Peyer's patch (tissue), 4 donors: Measurements from ENCODE around the gene PTAFR. TPM values are rescaled to one million over a fixed set of nuclear protein-coding genes. Genes with fewer than 3 reads are reported as not detected.
A peak's percentile ranks its signal among the peaks of the same experiment; 100 is the strongest.

Experiments
- DNase-seq, 3 donors: peaks; one replicate each; pipeline ENCODE4 v3.0.0-alpha.2; 2017 to 2019
- H3K27ac ChIP-seq, 4 donors: fragments of 200-600 bp; sonication (generic); one replicate each; pipeline ENCODE4 v1.5.1; 2016 to 2019
- H3K27me3 ChIP-seq, 2 donors: fragments of 200-600 bp; sonication (generic); one replicate each; pipeline ENCODE4 v1.5.1; 2019
- H3K36me3 ChIP-seq, 3 donors: fragments of 200-600 bp; sonication (generic); one replicate each; pipeline ENCODE4 v1.5.1; 2016 to 2019
- H3K4me1 ChIP-seq, 4 donors: fragments of 200-600 bp; sonication (generic); one replicate each; pipeline ENCODE4 v1.5.1; 2016 to 2019
- H3K4me3 ChIP-seq, 4 donors: fragments of 200-600 bp; sonication (generic); 1 replicate in 3 of 4; 2 replicates in 1 of 4; pipeline ENCODE4 v1.5.1; 2016 to 2019; ENCODE audit warnings: mild to moderate bottlenecking in 1 of 4
- H3K9me3 ChIP-seq, 4 donors: fragments of 200-600 bp; sonication (generic); one replicate each; pipeline ENCODE4 v1.5.1; 2016 to 2019; ENCODE audit warnings: mild to moderate bottlenecking in 1 of 4
- POLR2A ChIP-seq, 2 donors: fragments of 450-650 bp; IDR thresholded peaks; one replicate each; pipeline ENCODE4 v1.5.1; 2017; ENCODE audit warnings: antibody characterized with exemption in 2 of 2, mild to moderate bottlenecking in 2 of 2, moderate library complexity in 2 of 2
- total RNA-seq, 4 donors: library from RNA; depleted of rRNA; stranded (reverse); fragments of >200 nt; gene quantifications; one replicate each; pipeline ENCODE4 v1.1.0, GENCODE V29; 2016
- TF ChIP-seq, protein P1 (sequence below), 6 experiments: fragments of 450-650 bp in 4 of 6; fragments of 200-600 bp in 2 of 6; sonication (generic) in 1 of 6; IDR thresholded peaks; one replicate each; pipeline ENCODE4 v1.5.1; 2017 to 2019; ENCODE audit warnings: antibody characterized with exemption in 6 of 6, mild to moderate bottlenecking in 3 of 6, moderate library complexity in 1 of 6

Gene PTAFR
- total RNA-seq, 4 donors from 2014 or later = 0.53 to 1.8 (median 1.7) TPM

DNA sequence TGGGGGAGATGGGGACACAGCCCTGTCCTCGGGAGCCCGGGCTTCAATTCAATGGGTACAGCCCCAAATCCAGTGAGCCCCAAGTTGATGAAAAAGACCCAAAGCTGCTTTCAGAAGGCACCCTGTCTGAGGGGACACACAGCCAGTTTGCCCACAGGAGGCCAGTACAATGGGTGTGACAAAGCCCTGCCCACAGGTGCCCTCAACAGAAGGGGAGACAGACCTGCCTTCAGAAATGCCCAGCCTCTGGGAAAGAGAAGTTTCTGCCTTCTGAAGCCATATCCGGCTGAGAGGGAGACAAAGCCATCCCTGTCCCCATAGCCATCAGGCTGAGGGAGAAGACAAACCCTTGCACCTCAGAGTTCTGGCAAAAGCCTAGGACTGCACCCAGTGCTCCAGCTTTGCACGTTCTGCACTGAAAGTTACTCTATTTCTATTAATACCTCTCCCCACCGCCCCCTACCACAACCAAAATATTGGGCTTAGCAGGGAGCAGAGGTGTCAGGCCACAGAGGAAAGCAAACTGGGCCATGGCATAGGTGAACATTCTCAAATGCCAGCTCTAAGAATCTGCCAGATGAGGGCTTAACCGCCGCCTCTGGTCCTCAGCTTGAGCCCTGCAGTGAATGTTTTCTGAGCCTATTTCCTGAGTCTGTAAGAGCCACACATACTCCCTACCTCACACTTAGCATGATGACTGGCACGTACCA lies 18.0 kb upstream of the PTAFR start:
- Histone ChIP-seq H3K4me3 (no peak overlapping the region), H3K9me3 (no peaks in the 10 kb centered on the region), H3K27ac (no peak overlapping the region), H3K4me1 (peaks cover 0 to 10% (median 6%) of the 10 kb centered on the region in 4 donors), H3K36me3 (peaks cover 0 to 19% (median 0%) of the 10 kb centered on the region in 3 donors), H3K27me3 (no peaks in the 10 kb centered on the region)
- TF ChIP-seq, protein P1, sequence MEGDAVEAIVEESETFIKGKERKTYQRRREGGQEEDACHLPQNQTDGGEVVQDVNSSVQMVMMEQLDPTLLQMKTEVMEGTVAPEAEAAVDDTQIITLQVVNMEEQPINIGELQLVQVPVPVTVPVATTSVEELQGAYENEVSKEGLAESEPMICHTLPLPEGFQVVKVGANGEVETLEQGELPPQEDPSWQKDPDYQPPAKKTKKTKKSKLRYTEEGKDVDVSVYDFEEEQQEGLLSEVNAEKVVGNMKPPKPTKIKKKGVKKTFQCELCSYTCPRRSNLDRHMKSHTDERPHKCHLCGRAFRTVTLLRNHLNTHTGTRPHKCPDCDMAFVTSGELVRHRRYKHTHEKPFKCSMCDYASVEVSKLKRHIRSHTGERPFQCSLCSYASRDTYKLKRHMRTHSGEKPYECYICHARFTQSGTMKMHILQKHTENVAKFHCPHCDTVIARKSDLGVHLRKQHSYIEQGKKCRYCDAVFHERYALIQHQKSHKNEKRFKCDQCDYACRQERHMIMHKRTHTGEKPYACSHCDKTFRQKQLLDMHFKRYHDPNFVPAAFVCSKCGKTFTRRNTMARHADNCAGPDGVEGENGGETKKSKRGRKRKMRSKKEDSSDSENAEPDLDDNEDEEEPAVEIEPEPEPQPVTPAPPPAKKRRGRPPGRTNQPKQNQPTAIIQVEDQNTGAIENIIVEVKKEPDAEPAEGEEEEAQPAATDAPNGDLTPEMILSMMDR (IDR thresholded peaks at IDR 0.05) = no peak
- TF ChIP-seq POLR2A (IDR thresholded peaks at IDR 0.05) = no peak
- no peak for DNase-seq

DNA sequence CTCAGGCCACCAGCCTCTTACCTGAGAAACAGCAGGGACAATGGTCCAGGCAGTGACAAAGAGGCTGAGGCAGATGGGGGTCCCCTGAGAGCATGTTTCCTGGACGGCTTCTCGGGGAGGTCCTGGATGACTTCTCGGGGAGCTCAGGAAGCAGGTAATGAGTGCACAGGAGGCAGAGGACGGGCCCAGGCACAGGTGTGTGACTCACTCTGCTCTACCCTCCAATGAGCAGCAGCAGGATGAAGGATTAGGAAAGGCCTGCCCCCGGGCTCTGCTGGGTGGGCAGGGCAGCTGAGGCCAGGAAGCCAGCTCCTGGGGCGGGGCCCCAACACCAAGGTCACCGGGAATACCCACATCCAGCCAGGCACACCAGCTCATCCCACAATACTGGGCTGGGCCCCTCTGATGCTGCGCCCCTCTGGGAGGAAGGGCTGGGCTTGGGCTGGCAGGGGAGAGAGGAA lies 17.2 kb upstream of the PTAFR start:
- Histone ChIP-seq H3K9me3 (no peaks in the 10 kb centered on the region), H3K4me1 (peaks cover 0 to 2% (median 0%) of the 10 kb centered on the region in 4 donors), H3K36me3 (peaks cover 0 to 11% (median 0%) of the 10 kb centered on the region in 3 donors), H3K27ac (no peak overlapping the region), H3K27me3 (no peaks in the 10 kb centered on the region), H3K4me3 (no peak overlapping the region)
- DNase-seq = no peak
- TF ChIP-seq, protein P1 (IDR thresholded peaks at IDR 0.05) = no peak
- TF ChIP-seq POLR2A (IDR thresholded peaks at IDR 0.05) = no peak

DNA sequence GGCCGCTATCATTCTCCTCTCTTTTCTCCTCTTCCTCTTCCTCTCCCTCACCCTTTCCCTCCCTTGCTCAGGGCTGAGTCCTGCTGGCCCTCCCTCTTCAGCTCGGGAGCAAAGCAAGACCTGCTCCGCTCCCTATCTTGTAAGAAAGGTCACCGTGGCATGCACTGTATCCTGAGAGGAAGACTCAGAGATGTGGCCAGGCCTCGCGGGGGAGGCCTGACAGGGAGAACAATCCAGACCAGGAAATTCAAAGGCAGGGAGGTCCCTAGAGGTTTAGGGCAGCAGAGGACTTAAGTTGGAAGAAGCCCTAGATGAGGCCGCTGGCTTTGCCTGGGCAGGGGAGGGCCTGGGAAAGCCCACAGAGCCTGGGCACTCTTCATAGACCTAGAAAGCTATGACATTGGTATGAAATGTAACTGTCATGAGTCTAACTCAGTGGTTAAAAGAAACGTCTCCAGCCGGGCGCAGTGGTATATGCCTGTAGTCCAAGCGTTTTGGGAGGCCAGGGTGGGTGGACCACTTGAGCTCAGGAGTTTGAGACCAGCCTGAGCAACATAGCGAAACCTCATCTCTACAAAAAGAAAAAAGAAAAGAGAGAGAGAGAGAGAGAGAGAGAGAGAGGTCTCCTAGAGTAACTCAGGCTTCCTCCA lies 14.6 kb upstream of the PTAFR start:
- TF ChIP-seq, protein P1 (IDR thresholded peaks at IDR 0.05) = no peak
- Histone ChIP-seq H3K27me3 (no peaks in the 10 kb centered on the region), H3K4me1 (no peaks in the 10 kb centered on the region), H3K4me3 (no peak overlapping the region), H3K27ac (no peak overlapping the region), H3K36me3 (no peaks in the 10 kb centered on the region), H3K9me3 (no peaks in the 10 kb centered on the region)
- DNase-seq = peak in 1 of 3 donors; percentile 8

DNA sequence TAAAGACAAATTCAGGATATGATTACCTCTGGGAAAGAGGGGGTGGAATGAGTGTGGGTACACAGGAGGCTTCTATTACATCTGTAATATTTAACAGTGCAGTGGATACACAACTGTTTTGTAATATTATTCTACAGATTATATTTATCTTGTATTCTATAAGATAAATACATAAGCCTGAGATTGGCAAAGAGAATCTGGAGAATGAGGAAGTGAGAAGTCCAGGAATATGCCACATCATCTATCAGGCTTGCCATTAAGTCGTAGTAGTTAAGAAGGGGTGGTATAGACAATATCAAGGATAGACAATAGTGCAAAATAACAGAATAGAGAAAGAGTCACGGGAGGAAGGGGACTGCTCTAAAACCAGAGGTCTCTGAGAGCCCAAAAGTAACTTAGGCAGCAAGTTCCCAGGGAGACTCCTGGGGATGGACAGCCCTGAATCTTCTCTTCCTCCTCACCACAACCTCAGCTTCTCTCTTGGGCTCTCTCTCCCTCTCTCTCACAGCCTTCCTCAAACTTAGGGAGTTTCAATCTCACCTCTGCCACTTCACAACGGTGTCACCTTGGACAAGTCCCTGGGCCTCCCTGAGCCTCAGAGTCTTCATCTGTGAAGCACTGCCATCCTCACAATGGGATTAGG lies 14.0 kb upstream of the PTAFR start:
- Histone ChIP-seq H3K4me3 (no peak overlapping the region), H3K4me1 (no peaks in the 10 kb centered on the region), H3K36me3 (no peaks in the 10 kb centered on the region), H3K9me3 (no peaks in the 10 kb centered on the region), H3K27me3 (no peaks in the 10 kb centered on the region), H3K27ac (no peak overlapping the region)
- no peak for TF ChIP-seq POLR2A (IDR thresholded peaks at IDR 0.05)
- TF ChIP-seq, protein P1 (IDR thresholded peaks at IDR 0.05) = no peak
- DNase-seq = peak in 1 of 3 donors; percentile 10

DNA sequence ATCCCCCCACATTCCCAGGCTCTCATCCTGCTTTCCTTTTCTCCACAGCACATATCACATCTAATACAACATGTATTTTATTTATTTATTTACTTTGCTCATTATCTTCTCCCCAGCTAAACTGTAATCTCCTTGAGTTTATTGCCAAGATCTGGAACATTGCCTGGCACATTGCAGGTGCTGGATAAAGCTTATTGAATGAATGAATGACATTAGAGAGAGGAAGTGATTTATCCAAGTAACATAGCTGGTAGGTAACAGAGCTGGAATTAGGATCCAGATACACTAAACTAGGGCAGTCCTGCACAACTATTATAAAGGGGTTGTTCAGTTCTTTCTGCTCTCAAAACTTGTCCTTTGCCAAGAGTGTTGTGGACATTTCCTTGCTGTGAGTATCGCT lies 8.6 kb upstream of the PTAFR start:
- no peak overlapping the region for H3K4me3 ChIP-seq
- no peaks in the 10 kb centered on the region for H3K36me3 ChIP-seq
- TF ChIP-seq, protein P1 (IDR thresholded peaks at IDR 0.05) = no peak
- no peak for TF ChIP-seq POLR2A (IDR thresholded peaks at IDR 0.05)
- DNase-seq = no peak
- H3K9me3 ChIP-seq = no peaks in the 10 kb centered on the region
- no peaks in the 10 kb centered on the region for H3K4me1 ChIP-seq
- H3K27me3 ChIP-seq = no peaks in the 10 kb centered on the region
- no peak overlapping the region for H3K27ac ChIP-seq
